GM12872 (cell line): ENCODE data around the gene TRANK1.

Experiments
- TF ChIP-seq, protein P1 (sequence below): IDR thresholded peaks from 3 replicates; pipeline ENCODE4 v1.5.1; 2011; ENCODE audit warnings: low read depth, mild to moderate bottlenecking, low read length, moderate library complexity; ENCODE audit not compliant: insufficient read depth

The TRANK1 gene

DNA sequence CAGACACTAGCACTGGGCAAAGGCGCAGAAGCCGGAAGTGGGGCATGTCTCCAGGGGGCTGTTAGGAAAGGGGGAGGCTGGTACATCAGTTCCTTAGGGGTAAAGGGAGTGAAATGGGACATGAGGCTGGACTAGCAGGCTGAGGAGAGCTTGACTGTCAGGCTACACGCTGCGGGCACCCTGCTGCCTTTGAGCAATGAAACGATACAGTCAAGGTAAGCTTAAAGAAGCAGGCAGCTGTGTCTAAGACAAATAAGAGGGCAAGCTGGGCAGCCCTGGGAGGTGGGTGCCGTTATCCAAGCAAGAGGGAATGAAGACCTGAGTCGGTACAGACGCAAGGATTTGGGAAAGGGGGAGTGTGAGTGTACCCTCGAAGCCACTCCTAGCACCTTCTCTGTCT lies 129.5 kb downstream of the TRANK1 start:
- TF ChIP-seq, protein P1, sequence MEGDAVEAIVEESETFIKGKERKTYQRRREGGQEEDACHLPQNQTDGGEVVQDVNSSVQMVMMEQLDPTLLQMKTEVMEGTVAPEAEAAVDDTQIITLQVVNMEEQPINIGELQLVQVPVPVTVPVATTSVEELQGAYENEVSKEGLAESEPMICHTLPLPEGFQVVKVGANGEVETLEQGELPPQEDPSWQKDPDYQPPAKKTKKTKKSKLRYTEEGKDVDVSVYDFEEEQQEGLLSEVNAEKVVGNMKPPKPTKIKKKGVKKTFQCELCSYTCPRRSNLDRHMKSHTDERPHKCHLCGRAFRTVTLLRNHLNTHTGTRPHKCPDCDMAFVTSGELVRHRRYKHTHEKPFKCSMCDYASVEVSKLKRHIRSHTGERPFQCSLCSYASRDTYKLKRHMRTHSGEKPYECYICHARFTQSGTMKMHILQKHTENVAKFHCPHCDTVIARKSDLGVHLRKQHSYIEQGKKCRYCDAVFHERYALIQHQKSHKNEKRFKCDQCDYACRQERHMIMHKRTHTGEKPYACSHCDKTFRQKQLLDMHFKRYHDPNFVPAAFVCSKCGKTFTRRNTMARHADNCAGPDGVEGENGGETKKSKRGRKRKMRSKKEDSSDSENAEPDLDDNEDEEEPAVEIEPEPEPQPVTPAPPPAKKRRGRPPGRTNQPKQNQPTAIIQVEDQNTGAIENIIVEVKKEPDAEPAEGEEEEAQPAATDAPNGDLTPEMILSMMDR = no peak

- TF ChIP-seq, protein P1 = peak; percentile 46; the same call in 2 of the 3 replicates
Observed at GRCh38 chr3:36814776-36815175, 130.1 kb downstream of the TRANK1 start.

DNA sequence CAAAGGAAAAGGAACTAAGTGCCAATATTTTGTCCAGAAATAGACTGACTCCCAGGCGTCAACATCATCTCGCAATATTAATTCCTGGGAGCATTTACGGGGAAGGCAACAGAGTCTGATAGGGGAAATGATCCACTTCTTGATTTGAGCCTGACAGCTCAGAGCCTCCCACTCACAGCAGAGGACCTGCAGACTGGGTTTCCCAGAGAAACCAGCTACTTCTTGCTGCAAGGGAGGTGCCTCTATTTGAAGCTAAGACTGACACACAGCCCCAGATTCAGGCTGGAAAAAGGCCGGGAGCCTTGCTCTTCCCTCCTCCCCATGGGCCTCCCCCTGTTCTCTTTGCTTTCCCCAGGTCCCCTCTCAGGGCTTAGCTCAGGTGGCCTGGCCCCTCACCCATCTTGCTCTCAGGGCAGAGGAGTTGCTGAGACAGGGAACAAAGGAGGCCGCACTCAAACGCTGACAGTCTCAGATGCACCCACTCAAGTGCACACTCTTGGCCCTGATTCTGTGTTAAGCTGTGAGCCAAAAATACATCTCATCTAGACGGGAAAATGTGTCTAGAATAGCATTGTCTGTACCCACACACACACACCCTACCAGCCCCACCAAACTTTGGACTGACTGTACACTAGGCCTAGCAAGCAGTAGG lies 130.7 kb downstream of the TRANK1 start:
- TF ChIP-seq, protein P1 = no peak

DNA sequence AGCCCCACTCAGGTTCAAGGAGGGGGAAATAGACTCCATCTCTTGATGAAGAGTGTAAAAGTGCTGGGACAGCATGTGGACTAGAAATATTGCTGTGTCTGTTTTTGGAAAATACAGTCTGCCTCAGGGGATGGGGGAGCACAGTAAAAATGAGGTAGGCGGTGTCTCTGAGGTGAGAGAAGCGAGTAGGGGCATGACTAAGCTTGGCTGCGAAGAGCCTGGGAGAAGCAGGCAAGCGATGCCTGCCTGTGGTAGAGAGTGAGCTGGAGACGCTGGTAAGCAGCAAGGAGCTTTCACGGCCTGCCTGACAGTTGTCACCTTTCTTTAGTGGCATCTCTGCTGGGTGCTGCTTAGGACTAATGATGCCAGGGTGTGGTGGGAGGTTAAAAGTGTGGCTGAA lies 131.5 kb downstream of the TRANK1 start:
- TF ChIP-seq, protein P1 = no peak

GRCh38 chr3:36812240-36812639 lies 132.6 kb downstream of the TRANK1 start:
- TF ChIP-seq, protein P1 = no peak

DNA sequence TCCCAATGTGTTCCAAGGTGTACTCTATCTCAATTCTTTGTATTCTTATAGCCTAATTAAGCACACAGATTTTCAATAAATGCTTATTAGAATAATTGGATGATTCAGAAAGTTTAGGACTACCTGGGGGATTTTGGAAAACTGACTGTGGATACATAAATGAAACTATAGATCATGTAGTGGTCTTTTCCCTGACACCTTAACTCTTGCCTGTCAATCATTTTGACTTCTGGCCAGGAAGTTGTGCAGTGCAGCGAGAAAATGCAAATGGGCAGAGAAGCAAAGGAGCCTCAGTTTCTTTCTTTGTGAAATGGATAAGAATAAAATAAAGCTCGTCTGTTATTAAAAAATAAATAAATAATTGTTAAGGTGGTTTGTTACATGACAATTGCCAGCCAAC lies 133.1 kb downstream of the TRANK1 start:
- TF ChIP-seq, protein P1 = no peak

GRCh38 chr3:36804295-36805055 lies 140.4 kb downstream of the TRANK1 start:
- TF ChIP-seq, protein P1 = no peak
